GM21529 (cell line): ENCODE measurements around the gene RAB5A.
"Not testable (repeated sequence)": the region's sequence is repeated elsewhere in the genome, so short reads cannot be mapped to it uniquely, and the experiment has no call there.

ENCODE experiments used
- ATAC-seq: cut with Tn5 transposase; IDR thresholded peaks from one replicate; pipeline ENCODE4 v1.9.1; 2021; ENCODE audit not compliant: unreplicated experiment

The RAB5A gene

GRCh38 chr3:19946832-19947548 is at the start of gene RAB5A:
Gene RAB5A (plus strand): TSS chr3:19947097. CDS start chr3:19950899, 3,802 bp downstream.
- peak; percentile 95 for ATAC-seq

- ATAC-seq: no peak
Measured at GRCh38 chr3:19898721-19899120, 48.2 kb upstream of the RAB5A start.

GRCh38 chr3:19899264-19899663 is 47.6 kb upstream of the RAB5A start:
- no peak for ATAC-seq

- ATAC-seq: not testable (repeated sequence)
Measured at GRCh38 chr3:19899833-19900232, 47.1 kb upstream of the RAB5A start.

- ATAC-seq: no peak
Measured at GRCh38 chr3:19901337-19901736, 45.6 kb upstream of the RAB5A start.

GRCh38 chr3:19901918-19902317 is 45.0 kb upstream of the RAB5A start:
- ATAC-seq: no peak

GRCh38 chr3:19903649-19904048 is 43.2 kb upstream of the RAB5A start:
- ATAC-seq: no peak

- ATAC-seq: no peak
Measured at GRCh38 chr3:19907523-19907922, 39.4 kb upstream of the RAB5A start.

- ATAC-seq: no peak
Measured at GRCh38 chr3:19911452-19911851, 35.4 kb upstream of the RAB5A start.

- no peak for ATAC-seq
Measured at GRCh38 chr3:19917167-19917566, 29.7 kb upstream of the RAB5A start.

- no peak for ATAC-seq
Measured at GRCh38 chr3:19920401-19921080, 26.4 kb upstream of the RAB5A start.

GRCh38 chr3:19931180-19931692 is 15.7 kb upstream of the RAB5A start:
- ATAC-seq: peak; percentile 89

- ATAC-seq: peak; percentile 46
Measured at GRCh38 chr3:19931767-19932188, 15.1 kb upstream of the RAB5A start.

- no peak for ATAC-seq
Measured at GRCh38 chr3:19932422-19932821, 14.5 kb upstream of the RAB5A start.

GRCh38 chr3:19934098-19934566 is 12.8 kb upstream of the RAB5A start, which contains the start of gene EFHB:
Gene EFHB (minus strand): TSS chr3:19934217. CDS start chr3:19934018, 199 bp downstream.
- no peak for ATAC-seq

GRCh38 chr3:19937459-19938294 is 9.2 kb upstream of the RAB5A start:
- ATAC-seq: no peak

GRCh38 chr3:19938295-19938627 is 8.6 kb upstream of the RAB5A start:
- no peak for ATAC-seq

GRCh38 chr3:19940643-19941042 is 6.3 kb upstream of the RAB5A start:
- no peak for ATAC-seq

- ATAC-seq: no peak
Measured at GRCh38 chr3:19945534-19945933, 1.4 kb upstream of the RAB5A start.

GRCh38 chr3:19945969-19946831 is 697 bp upstream of the RAB5A start:
- peak; percentile 9 for ATAC-seq
